Mesenchymal stem cell (in vitro differentiated cells and primary cell): ENCODE results near the gene TBX1.

Experiments used
- DNase-seq: peaks from one replicate; pipeline ENCODE4 v3.0.0-alpha.2; 2013
- H2AFZ ChIP-seq: one replicate; pipeline ENCODE4 v1.6.1; 2013; ENCODE audit warnings: low read depth, mild to moderate bottlenecking, control low read depth, inconsistent platforms, low read length, moderate library complexity
- H2AK5ac ChIP-seq: 2 replicates; pipeline ENCODE4 v1.6.1; 2013; ENCODE audit warnings: low read length, moderate library complexity, mild to moderate bottlenecking, inconsistent platforms; ENCODE audit not compliant: severe bottlenecking
- H2BK120ac ChIP-seq: one replicate; pipeline ENCODE4 v1.6.1; 2013; ENCODE audit warnings: low read depth, mild to moderate bottlenecking, inconsistent platforms, low read length, moderate library complexity
- H2BK12ac ChIP-seq, 2 experiments: one replicate each; pipeline ENCODE4 v1.6.1; 2013; ENCODE audit warnings: inconsistent platforms in 2 of 2, low read length in 2 of 2, mild to moderate bottlenecking in 2 of 2, moderate library complexity in 2 of 2, control low read depth in 1 of 2
- H2BK15ac ChIP-seq: one replicate; pipeline ENCODE4 v1.6.1; 2013; ENCODE audit warnings: mild to moderate bottlenecking, low read depth, inconsistent platforms; ENCODE audit not compliant: poor library complexity, severe bottlenecking
- H2BK5ac ChIP-seq: 2 replicates; pipeline ENCODE4 v1.6.1; 2013; ENCODE audit warnings: low read depth, mild to moderate bottlenecking, low read length, control low read depth, inconsistent platforms; ENCODE audit not compliant: poor library complexity, severe bottlenecking
- H3K14ac ChIP-seq, 2 experiments: one replicate each; pipeline ENCODE4 v1.6.1; 2013; ENCODE audit warnings: inconsistent platforms in 2 of 2, low read length in 2 of 2, control low read depth in 1 of 2, mild to moderate bottlenecking in 1 of 2, moderate library complexity in 1 of 2
- H3K18ac ChIP-seq, 2 experiments: one replicate each; pipeline ENCODE4 v1.6.1; 2013; ENCODE audit warnings: inconsistent platforms in 2 of 2, low read length in 2 of 2, control low read depth in 1 of 2, low read depth in 1 of 2, mild to moderate bottlenecking in 1 of 2
- H3K23ac ChIP-seq, 2 experiments: one replicate each; pipeline ENCODE4 v1.6.1; 2013; ENCODE audit warnings: inconsistent platforms in 2 of 2, low read length in 2 of 2, mild to moderate bottlenecking in 2 of 2, moderate library complexity in 2 of 2, control low read depth in 1 of 2
- H3K27ac ChIP-seq: 2 replicates; pipeline ENCODE4 v1.5.1; 2013; ENCODE audit warnings: mild to moderate bottlenecking, moderate library complexity, low read length, control low read depth, inconsistent platforms; ENCODE audit not compliant: poor library complexity, severe bottlenecking
- H3K27me3 ChIP-seq, 2 experiments: 2 replicates each; pipeline versions ENCODE4 v1.6.1 to v1.7.0; 2013; ENCODE audit warnings: low read length in 2 of 2, mild to moderate bottlenecking in 2 of 2, moderate library complexity in 2 of 2, control low read depth in 1 of 2, inconsistent platforms in 1 of 2; ENCODE audit not compliant: control insufficient read depth in 1 of 2, insufficient read depth in 1 of 2
- H3K36me3 ChIP-seq, 2 experiments: 2 replicates each; pipeline versions ENCODE4 v1.6.1 to v1.7.0; 2013; ENCODE audit warnings: low read length in 2 of 2, control low read depth in 1 of 2, inconsistent platforms in 1 of 2, low read depth in 1 of 2, mild to moderate bottlenecking in 1 of 2; ENCODE audit not compliant: insufficient read depth in 2 of 2, control insufficient read depth in 1 of 2
- H3K4ac ChIP-seq, 2 experiments: one replicate each; pipeline ENCODE4 v1.6.1; 2013; ENCODE audit warnings: inconsistent platforms in 2 of 2, low read length in 2 of 2, mild to moderate bottlenecking in 2 of 2, moderate library complexity in 2 of 2, control low read depth in 1 of 2, low read depth in 1 of 2
- H3K4me1 ChIP-seq: 2 replicates; pipeline ENCODE4 v1.6.1; 2013; ENCODE audit warnings: low read depth, low read length, control low read depth; ENCODE audit not compliant: control insufficient read depth, insufficient read depth
- H3K4me2 ChIP-seq: 2 replicates; pipeline ENCODE4 v1.6.1; 2013; ENCODE audit warnings: low read length, mild to moderate bottlenecking, inconsistent platforms; ENCODE audit not compliant: poor library complexity, severe bottlenecking
- H3K4me3 ChIP-seq, 2 experiments: 2 replicates each; pipeline versions ENCODE4 v1.5.1 to v1.7.0; 2013; ENCODE audit warnings: low read length in 2 of 2, mild to moderate bottlenecking in 2 of 2, control low read depth in 1 of 2, low read depth in 1 of 2; ENCODE audit not compliant: insufficient read depth in 1 of 2
- H3K79me1 ChIP-seq: replicated peaks from 2 replicates; pipeline ENCODE4 v1.6.1; 2013; ENCODE audit warnings: mild to moderate bottlenecking, control low read depth, low read length, inconsistent platforms; ENCODE audit not compliant: poor library complexity, severe bottlenecking
- H3K9ac ChIP-seq: 2 replicates; pipeline ENCODE4 v1.7.0; 2013; ENCODE audit warnings: mild to moderate bottlenecking, low read length, moderate library complexity
- H3K9me3 ChIP-seq: 2 replicates; pipeline ENCODE4 v1.7.0; 2013; ENCODE audit warnings: mild to moderate bottlenecking, low read length; ENCODE audit not compliant: control insufficient read depth
- H4K8ac ChIP-seq: one replicate; pipeline ENCODE4 v1.6.1; 2013; ENCODE audit warnings: inconsistent platforms, mild to moderate bottlenecking, low read length, moderate library complexity
- H4K91ac ChIP-seq: one replicate; pipeline ENCODE4 v1.6.1; 2013; ENCODE audit warnings: mild to moderate bottlenecking, low read length, inconsistent platforms
- WGBS: methylation state at CpG from one replicate; pipeline ENCODE4 v1.1.7; 2013; ENCODE audit warnings: mixed read lengths; 5-methylcytosine and 5-hydroxymethylcytosine counted together

Gene TBX1

DNA sequence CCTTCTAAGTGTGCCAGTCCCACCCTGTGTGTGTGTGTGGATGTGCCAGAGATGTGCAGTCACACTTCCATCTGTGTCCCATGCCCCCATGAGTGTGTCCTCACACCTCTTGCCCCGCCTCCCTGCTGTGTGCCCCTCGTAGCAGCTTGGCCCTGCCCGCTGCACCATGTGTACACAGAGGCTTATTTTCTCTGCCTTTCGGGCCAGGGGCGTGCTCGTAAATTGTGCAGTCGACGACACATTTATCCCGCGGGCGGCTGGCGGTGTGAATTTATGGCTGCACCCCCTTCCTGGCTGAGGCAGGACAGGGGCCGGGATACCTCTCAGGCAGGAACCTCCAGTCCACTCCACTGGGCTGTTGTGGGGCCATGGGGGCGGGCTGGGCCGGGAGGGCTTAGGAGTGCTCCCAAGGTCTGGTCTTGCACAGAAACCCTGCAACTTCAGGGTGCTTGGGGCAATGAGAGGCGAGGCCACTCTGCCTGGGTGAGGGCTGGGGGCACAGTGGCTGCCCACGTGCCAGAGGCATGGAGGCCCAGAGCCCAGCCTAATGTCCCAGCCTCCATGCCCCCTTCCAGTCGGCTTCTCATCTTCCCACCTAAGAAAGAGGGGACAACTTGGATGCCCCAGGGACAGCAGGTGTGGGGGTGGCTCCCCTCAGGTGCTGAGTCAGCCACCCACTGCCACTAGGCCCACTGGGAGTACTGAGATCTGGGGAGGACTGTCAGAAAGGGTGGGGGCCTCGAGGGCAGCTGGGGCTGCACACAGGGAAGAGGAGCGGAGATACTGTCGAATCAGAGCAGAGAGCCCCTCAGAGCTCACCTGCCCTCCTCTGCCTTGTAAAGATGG lies 24.7 kb upstream of the TBX1 start:
- no peaks in the 10 kb centered on the region for H3K36me3 ChIP-seq
- no peak overlapping the region for H2BK12ac ChIP-seq
- 72% methylated on average over 20 of the region's 21 CpGs for WGBS
- H3K4ac ChIP-seq: no peak overlapping the region
- DNase-seq: no peak
- H2AFZ ChIP-seq: no peak overlapping the region
- no peak overlapping the region for H3K14ac ChIP-seq
- no peak overlapping the region for H2BK120ac ChIP-seq
- H4K91ac ChIP-seq: no peak overlapping the region
- no peak overlapping the region for H3K4me2 ChIP-seq
- H2AK5ac ChIP-seq: no peak overlapping the region
- no peaks in the 10 kb centered on the region for H3K9me3 ChIP-seq
- no peak overlapping the region for H3K9ac ChIP-seq
- H3K4me3 ChIP-seq: no peak overlapping the region
- H3K27me3 ChIP-seq: peaks cover 4 to 57% of the 10 kb centered on the region in 2 experiments
- no peak overlapping the region for H4K8ac ChIP-seq
- peaks cover 3% of the 10 kb centered on the region for H3K4me1 ChIP-seq
- H2BK15ac ChIP-seq: no peak overlapping the region
- no peak overlapping the region for H2BK5ac ChIP-seq
- no peak overlapping the region for H3K23ac ChIP-seq
- no peaks in the 10 kb centered on the region for H3K79me1 ChIP-seq
- H3K27ac ChIP-seq: no peak overlapping the region
- H3K18ac ChIP-seq: no peak overlapping the region

DNA sequence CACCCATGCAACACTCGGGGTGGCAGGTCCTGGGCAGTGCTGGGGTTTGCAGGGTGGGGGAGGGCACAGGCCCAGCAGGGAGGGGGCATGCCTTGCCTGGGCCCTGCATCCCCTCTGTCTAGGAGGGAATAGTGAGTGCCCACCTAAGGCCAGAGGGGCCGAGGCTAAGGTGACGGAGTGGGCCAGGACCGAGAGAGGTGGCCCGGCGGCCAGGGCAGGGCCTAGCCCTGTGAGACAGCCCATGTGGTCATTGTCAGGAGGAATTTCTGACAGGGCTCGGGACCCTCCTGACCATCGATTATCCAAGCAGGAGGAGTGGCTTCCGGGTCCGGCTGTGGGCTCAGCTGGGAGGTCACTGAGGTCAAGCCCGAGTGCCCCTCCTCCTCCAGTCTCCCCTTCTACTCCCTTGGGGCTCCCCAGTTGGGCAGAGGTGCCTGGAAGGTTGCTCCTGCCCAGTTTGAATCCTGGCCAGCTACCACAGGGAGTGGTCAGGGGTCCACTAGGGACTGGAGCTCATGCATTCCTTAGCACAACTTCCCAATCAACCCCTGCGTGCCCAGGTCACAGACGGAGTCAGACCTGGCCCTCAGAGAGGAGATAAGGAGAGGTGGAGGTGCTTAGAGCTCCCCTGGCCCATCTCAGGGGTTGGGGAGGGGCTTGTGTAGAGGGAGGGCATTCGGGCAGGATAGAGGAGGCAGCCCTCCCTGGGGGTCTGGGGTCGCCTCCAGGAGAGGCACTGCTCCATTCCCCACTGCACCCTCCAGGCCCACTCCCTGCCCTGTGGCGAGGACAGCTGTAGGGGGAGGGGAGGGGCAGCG lies 22.5 kb upstream of the TBX1 start:
- Histone ChIP-seq H3K9me3 (no peaks in the 10 kb centered on the region), H2BK12ac (no peak overlapping the region), H2AFZ (no peak overlapping the region), H3K4me3 (no peak overlapping the region), H3K4me1 (peaks cover 2% of the 10 kb centered on the region), H3K18ac (no peak overlapping the region), H2BK5ac (no peak overlapping the region), H3K27me3 (peaks cover 8 to 44% of the 10 kb centered on the region in 2 experiments), H3K27ac (no peak overlapping the region), H3K14ac (no peak overlapping the region), H2BK15ac (no peak overlapping the region), H3K23ac (no peak overlapping the region), H3K4ac (no peak overlapping the region), H2AK5ac (no peak overlapping the region), H3K79me1 (no peaks in the 10 kb centered on the region), H3K4me2 (no peak overlapping the region), H3K36me3 (no peaks in the 10 kb centered on the region), H2BK120ac (no peak overlapping the region), H4K8ac (no peak overlapping the region), H4K91ac (no peak overlapping the region), H3K9ac (no peak overlapping the region)
- 77% methylated on average over 11 of the region's 17 CpGs for WGBS
- DNase-seq: no peak

DNA sequence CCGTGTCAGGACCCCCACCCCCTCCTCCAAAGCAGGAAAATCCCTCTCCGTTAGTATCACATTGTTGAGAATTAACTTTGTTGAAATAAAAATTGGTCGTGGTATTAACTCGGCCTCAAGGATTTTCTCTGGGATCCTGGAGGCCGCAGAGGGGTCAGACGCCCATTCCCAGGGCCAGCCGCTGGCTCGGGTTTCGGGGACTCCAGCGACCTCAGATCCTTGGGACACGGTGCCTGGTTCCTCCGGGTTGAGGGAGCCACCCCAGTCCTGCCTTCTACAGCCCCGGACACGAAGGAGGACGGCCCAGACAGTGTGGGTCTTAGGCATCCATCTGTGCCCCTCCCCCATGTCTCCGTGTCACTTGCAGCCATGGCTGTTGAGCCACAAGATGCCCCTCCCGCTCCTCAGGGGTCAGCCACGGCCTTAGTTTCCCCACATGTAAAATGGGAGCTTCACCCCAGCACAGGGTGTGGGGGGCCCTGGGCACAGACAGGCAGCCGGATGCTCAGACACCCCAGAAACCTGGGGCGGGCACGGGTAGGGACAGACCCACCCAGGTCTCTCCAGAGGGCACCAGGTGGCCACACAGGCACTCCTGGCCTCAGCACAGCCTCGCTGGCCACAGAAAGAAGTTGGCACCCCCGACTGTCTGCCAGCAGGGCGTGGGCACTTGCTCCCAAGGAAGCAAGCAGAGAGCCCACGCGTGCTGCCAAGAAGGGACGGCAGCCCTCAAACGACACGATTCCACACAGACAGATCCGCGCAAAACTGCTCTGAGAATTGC lies 21.7 kb upstream of the TBX1 start:
- H3K9me3 ChIP-seq: no peaks in the 10 kb centered on the region
- no peaks in the 10 kb centered on the region for H3K36me3 ChIP-seq
- no peak overlapping the region for H3K4me2 ChIP-seq
- H3K4me1 ChIP-seq: peaks cover 2% of the 10 kb centered on the region
- no peak overlapping the region for H3K18ac ChIP-seq
- H2BK120ac ChIP-seq: no peak overlapping the region
- H2BK12ac ChIP-seq: no peak overlapping the region
- 85% methylated on average over 30 of the region's 31 CpGs for WGBS
- H2AFZ ChIP-seq: no peak overlapping the region
- no peak overlapping the region for H3K4me3 ChIP-seq
- H3K23ac ChIP-seq: no peak overlapping the region
- H2BK5ac ChIP-seq: no peak overlapping the region
- H4K91ac ChIP-seq: no peak overlapping the region
- H4K8ac ChIP-seq: no peak overlapping the region
- H2BK15ac ChIP-seq: no peak overlapping the region
- no peak overlapping the region for H3K27ac ChIP-seq
- no peak overlapping the region for H3K9ac ChIP-seq
- DNase-seq: no peak
- no peak overlapping the region for H2AK5ac ChIP-seq
- no peak overlapping the region for H3K14ac ChIP-seq
- H3K79me1 ChIP-seq: no peaks in the 10 kb centered on the region
- H3K27me3 ChIP-seq: peaks cover 8 to 39% of the 10 kb centered on the region in 2 experiments
- H3K4ac ChIP-seq: no peak overlapping the region
